Activated CD4-positive, alpha-beta T cell treated with anti-CD3 and anti-CD28 coated beads, Interleukin-2, amount 50 U/mL, for 24 hours (primary cell): ENCODE data around the gene VIL1.

Experiments
- DNase-seq, 2 donors: peaks; one replicate each; pipeline ENCODE4 v3.0.0-alpha.2; 2020; ENCODE audit warnings: low read depth in 1 of 2, low spot score in 1 of 2

Gene VIL1

GRCh38 chr2:218435003-218435982 lies 16.4 kb downstream of the VIL1 start:
- DNase-seq, result no peak

- no peak for DNase-seq
These were observed 18.1 kb downstream of the VIL1 start for GRCh38 chr2:218436992-218437391.

- DNase-seq, result no peak
These were observed 19.0 kb downstream of the VIL1 start for GRCh38 chr2:218437969-218438368.

- DNase-seq, result no peak
These were observed 19.7 kb downstream of the VIL1 start for GRCh38 chr2:218438596-218438995.

- DNase-seq, result no peak
These were observed 25.9 kb downstream of the VIL1 start for GRCh38 chr2:218444692-218445357.

- no peak for DNase-seq
These were observed 26.7 kb downstream of the VIL1 start for GRCh38 chr2:218445602-218446001.

- DNase-seq, result no peak
These were observed 27.6 kb downstream of the VIL1 start for GRCh38 chr2:218446547-218446946.

- DNase-seq, result no peak
These were observed 28.1 kb downstream of the VIL1 start for GRCh38 chr2:218447072-218447471.

GRCh38 chr2:218448934-218449333 lies 30.0 kb downstream of the VIL1 start:
- DNase-seq, result no peak

GRCh38 chr2:218452079-218452478 lies 33.2 kb downstream of the VIL1 start:
- no peak for DNase-seq

- no peak for DNase-seq
These were observed 37.9 kb downstream of the VIL1 start for GRCh38 chr2:218456849-218457248.

GRCh38 chr2:218458598-218458997 lies 39.7 kb downstream of the VIL1 start:
- no peak for DNase-seq

- DNase-seq, result no peak
These were observed 47.2 kb downstream of the VIL1 start for GRCh38 chr2:218465987-218466633.

GRCh38 chr2:218470448-218470847 lies 51.5 kb downstream of the VIL1 start:
- DNase-seq, result no peak

- no peak for DNase-seq
These were observed 52.1 kb downstream of the VIL1 start for GRCh38 chr2:218471036-218471435.

GRCh38 chr2:218471982-218472381 lies 53.1 kb downstream of the VIL1 start:
- no peak for DNase-seq

- DNase-seq, result no peak
These were observed 54.1 kb downstream of the VIL1 start for GRCh38 chr2:218472988-218473387.

GRCh38 chr2:218474527-218474926 lies 55.6 kb downstream of the VIL1 start:
- no peak for DNase-seq

GRCh38 chr2:218476676-218477075 lies 57.8 kb downstream of the VIL1 start:
- no peak for DNase-seq

GRCh38 chr2:218477247-218477646 lies 58.3 kb downstream of the VIL1 start:
- no peak for DNase-seq

- DNase-seq, result no peak
These were observed 59.6 kb downstream of the VIL1 start for GRCh38 chr2:218478544-218478943.

GRCh38 chr2:218479595-218479994 lies 60.7 kb downstream of the VIL1 start:
- no peak for DNase-seq
